ENCODE measurements around the gene EIF4A3. TPM values are rescaled to one million over a fixed set of nuclear protein-coding genes. Genes with fewer than 3 reads are reported as not detected.

The EIF4A3 gene
- total RNA-seq, 1 experiment from 2014 or later = 160 TPM

DNA sequence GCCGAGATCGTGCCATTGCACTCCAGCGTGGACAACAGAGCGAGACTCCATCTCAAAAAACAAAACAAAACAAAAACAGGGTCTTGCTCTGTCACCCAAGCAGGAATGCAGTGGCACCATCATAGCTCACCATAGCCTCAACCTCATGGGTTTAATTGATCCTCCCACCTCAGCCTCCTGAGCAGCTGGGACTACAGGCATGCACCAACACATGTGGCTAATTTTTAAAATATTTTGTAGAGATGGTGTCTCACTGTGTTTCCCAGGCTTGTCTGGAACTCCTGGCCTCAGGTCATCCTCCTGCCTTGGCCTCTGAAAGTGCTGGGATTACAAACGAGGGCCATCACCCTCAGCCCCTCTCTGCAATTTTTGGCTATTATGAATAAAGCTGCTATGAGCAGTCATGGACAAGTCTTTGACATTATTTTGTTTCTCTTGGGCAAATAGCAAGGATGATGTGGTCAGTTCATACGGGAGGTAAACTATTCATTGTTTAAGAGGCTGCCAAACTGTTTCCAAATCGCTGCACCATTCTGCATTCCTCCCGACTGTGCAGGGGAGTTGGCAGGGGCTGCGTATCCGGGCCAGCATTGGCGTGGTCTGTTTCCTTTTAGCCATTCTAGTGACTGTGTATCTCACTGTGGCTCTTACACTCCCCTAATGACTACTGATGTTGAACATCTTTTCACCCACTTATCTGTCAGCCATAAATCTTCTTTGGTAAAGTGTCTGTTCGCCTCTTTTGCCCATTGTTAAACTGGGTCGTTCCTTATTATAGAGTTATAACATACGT is 21.1 kb downstream of the EIF4A3 start:
- Mint-ChIP-seq H3K27me3 (ENCODE audit: low read depth) (no peaks in the 10 kb centered on the region), H3K9me3 (no peaks in the 10 kb centered on the region), H3K36me3 (no peaks in the 10 kb centered on the region), H3K4me3 (no peak overlapping the region), H3K4me1 (peaks cover 23% of the 10 kb centered on the region), H3K27ac (no peak overlapping the region)
- no peak for DNase-seq (ENCODE audit: low spot score)
- POLR2A ChIA-PET = no interaction called here
- no peak for ATAC-seq
- CTCF ChIA-PET = interaction anchor here (0.6 to 5.4 kb wide), 5 partner anchors 25 to 120 kb away, joined by 3 to 107 read pairs (median 8); partner anchors contain the start of gene GAA
- TF ChIP-seq JUN (CRISPR knock-in tag; IDR thresholded peaks at IDR 0.05) = no peak
- TF ChIP-seq CREB1 (CRISPR knock-in tag; IDR thresholded peaks at IDR 0.05) = no peak
- TF ChIP-seq JAZF1 (CRISPR knock-in tag; IDR thresholded peaks at IDR 0.05) = no peak
- no peak for TF ChIP-seq ZNF396 (CRISPR knock-in tag; IDR thresholded peaks at IDR 0.05; ENCODE audit: borderline replicate concordance)
- TF ChIP-seq IRF2 (CRISPR knock-in tag; IDR thresholded peaks at IDR 0.05; ENCODE audit: borderline replicate concordance, low read depth) = no peak
- TF ChIP-seq, protein P1, sequence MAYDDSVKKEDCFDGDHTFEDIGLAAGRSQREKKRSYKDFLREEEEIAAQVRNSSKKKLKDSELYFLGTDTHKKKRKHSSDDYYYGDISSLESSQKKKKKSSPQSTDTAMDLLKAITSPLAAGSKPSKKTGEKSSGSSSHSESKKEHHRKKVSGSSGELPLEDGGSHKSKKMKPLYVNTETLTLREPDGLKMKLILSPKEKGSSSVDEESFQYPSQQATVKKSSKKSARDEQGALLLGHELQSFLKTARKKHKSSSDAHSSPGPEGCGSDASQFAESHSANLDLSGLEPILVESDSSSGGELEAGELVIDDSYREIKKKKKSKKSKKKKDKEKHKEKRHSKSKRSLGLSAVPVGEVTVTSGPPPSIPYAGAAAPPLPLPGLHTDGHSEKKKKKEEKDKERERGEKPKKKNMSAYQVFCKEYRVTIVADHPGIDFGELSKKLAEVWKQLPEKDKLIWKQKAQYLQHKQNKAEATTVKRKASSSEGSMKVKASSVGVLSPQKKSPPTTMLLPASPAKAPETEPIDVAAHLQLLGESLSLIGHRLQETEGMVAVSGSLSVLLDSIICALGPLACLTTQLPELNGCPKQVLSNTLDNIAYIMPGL (CRISPR knock-in tag; IDR thresholded peaks at IDR 0.05) = no peak
- TF ChIP-seq SOX15 (CRISPR knock-in tag; IDR thresholded peaks at IDR 0.05) = no peak
- TF ChIP-seq, protein P2, sequence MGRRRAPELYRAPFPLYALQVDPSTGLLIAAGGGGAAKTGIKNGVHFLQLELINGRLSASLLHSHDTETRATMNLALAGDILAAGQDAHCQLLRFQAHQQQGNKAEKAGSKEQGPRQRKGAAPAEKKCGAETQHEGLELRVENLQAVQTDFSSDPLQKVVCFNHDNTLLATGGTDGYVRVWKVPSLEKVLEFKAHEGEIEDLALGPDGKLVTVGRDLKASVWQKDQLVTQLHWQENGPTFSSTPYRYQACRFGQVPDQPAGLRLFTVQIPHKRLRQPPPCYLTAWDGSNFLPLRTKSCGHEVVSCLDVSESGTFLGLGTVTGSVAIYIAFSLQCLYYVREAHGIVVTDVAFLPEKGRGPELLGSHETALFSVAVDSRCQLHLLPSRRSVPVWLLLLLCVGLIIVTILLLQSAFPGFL (CRISPR knock-in tag; IDR thresholded peaks at IDR 0.05; ENCODE audit: borderline replicate concordance) = no peak
- no peak for TF ChIP-seq MXD4 (CRISPR knock-in tag; IDR thresholded peaks at IDR 0.05; ENCODE audit: borderline replicate concordance)
- no peak for TF ChIP-seq TCF7 (CRISPR knock-in tag; IDR thresholded peaks at IDR 0.05; ENCODE audit: low read depth)
- no peak for TF ChIP-seq FOXK1 (CRISPR knock-in tag; IDR thresholded peaks at IDR 0.05)
- TF ChIP-seq, protein P3, sequence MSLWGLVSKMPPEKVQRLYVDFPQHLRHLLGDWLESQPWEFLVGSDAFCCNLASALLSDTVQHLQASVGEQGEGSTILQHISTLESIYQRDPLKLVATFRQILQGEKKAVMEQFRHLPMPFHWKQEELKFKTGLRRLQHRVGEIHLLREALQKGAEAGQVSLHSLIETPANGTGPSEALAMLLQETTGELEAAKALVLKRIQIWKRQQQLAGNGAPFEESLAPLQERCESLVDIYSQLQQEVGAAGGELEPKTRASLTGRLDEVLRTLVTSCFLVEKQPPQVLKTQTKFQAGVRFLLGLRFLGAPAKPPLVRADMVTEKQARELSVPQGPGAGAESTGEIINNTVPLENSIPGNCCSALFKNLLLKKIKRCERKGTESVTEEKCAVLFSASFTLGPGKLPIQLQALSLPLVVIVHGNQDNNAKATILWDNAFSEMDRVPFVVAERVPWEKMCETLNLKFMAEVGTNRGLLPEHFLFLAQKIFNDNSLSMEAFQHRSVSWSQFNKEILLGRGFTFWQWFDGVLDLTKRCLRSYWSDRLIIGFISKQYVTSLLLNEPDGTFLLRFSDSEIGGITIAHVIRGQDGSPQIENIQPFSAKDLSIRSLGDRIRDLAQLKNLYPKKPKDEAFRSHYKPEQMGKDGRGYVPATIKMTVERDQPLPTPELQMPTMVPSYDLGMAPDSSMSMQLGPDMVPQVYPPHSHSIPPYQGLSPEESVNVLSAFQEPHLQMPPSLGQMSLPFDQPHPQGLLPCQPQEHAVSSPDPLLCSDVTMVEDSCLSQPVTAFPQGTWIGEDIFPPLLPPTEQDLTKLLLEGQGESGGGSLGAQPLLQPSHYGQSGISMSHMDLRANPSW (CRISPR knock-in tag; conservative IDR thresholded peaks at IDR 0.05; ENCODE audit: low read depth) = no peak
- TF ChIP-seq, protein P4, sequence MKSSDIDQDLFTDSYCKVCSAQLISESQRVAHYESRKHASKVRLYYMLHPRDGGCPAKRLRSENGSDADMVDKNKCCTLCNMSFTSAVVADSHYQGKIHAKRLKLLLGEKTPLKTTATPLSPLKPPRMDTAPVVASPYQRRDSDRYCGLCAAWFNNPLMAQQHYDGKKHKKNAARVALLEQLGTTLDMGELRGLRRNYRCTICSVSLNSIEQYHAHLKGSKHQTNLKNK (CRISPR knock-in tag; IDR thresholded peaks at IDR 0.05) = no peak

DNA sequence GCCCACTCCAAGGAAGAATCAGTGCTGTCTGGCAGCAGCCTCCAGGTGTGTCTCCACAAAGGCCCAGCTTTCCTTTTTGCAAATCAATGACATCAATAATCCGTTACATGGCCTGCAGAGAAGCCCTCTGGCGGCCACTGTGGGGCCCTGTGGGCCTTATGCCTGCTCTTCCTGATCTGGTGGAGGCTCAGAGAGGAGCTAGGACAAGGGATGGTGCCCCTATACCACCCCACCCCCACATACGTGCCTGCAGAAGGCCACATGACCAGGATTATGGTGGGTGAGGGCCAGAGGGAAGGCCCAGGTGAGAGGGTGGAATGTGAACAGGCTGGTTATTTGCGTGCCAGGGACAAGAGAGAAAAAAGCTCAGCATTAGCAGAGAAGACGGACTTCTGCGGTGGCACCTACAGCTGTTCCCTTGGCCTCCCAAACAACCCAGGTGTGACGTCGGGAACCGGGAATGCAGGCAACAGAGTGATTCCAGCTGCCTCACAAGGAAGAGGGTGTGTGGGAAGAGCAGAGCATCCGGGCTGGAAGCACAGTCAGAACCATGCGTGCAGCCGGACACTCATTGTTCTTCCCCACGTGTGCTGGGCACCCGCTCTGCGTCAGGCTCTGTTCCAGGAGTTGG is 22.5 kb downstream of the EIF4A3 start:
- peak; percentile 97 for ATAC-seq
- H3K36me3 Mint-ChIP-seq = no peaks in the 10 kb centered on the region
- DNase-seq (ENCODE audit: low spot score) = peak; percentile 75
- no peaks in the 10 kb centered on the region for H3K27me3 Mint-ChIP-seq (ENCODE audit: low read depth)
- H3K4me3 Mint-ChIP-seq = peak overlapping the region; percentile 21
- H3K4me1 Mint-ChIP-seq = peaks cover 23% of the 10 kb centered on the region
- H3K9me3 Mint-ChIP-seq = no peaks in the 10 kb centered on the region
- ChIA-PET POLR2A (interaction anchor here (0.5 to 1.7 kb wide), 6 partner anchors 8 to 42 kb away, joined by 3 to 16 read pairs (median 3); partner anchors contain the start of gene GAA), CTCF (interaction anchor here (0.6 to 5.4 kb wide), 53 partner anchors 9 to 1027 kb away, joined by 3 to 107 read pairs (median 6); partner anchors contain the start of genes GAA, SGSH and SLC26A11)
- peak overlapping the region; percentile 67 for H3K27ac Mint-ChIP-seq
- TF ChIP-seq, protein P5, sequence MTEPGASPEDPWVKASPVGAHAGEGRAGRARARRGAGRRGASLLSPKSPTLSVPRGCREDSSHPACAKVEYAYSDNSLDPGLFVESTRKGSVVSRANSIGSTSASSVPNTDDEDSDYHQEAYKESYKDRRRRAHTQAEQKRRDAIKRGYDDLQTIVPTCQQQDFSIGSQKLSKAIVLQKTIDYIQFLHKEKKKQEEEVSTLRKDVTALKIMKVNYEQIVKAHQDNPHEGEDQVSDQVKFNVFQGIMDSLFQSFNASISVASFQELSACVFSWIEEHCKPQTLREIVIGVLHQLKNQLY (CRISPR knock-in tag; IDR thresholded peaks at IDR 0.05) = no peak
- TF ChIP-seq ZNF317 (CRISPR knock-in tag; IDR thresholded peaks at IDR 0.05; ENCODE audit: borderline replicate concordance, low read depth) (0 out of 2 replicates have a peak, but pooled peaks have one; percentile 47), KAT7 (CRISPR knock-in tag; IDR thresholded peaks at IDR 0.05; ENCODE audit: borderline replicate concordance) (no peak), TEAD1 (CRISPR knock-in tag; IDR thresholded peaks at IDR 0.05) (0 out of 2 replicates have a peak, but pooled peaks have one; percentile 42), ZNF232 (CRISPR knock-in tag; IDR thresholded peaks at IDR 0.05) (no peak)
- TF ChIP-seq, protein P6, sequence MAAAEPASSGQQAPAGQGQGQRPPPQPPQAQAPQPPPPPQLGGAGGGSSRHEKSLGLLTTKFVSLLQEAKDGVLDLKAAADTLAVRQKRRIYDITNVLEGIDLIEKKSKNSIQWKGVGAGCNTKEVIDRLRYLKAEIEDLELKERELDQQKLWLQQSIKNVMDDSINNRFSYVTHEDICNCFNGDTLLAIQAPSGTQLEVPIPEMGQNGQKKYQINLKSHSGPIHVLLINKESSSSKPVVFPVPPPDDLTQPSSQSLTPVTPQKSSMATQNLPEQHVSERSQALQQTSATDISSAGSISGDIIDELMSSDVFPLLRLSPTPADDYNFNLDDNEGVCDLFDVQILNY (CRISPR knock-in tag; IDR thresholded peaks at IDR 0.05) = no peak
- TF ChIP-seq, protein P7, sequence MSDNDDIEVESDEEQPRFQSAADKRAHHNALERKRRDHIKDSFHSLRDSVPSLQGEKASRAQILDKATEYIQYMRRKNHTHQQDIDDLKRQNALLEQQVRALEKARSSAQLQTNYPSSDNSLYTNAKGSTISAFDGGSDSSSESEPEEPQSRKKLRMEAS (CRISPR knock-in tag; IDR thresholded peaks at IDR 0.05) = peak; percentile 54; the same call in 1 of the 2 replicates
- TF ChIP-seq, protein P8, sequence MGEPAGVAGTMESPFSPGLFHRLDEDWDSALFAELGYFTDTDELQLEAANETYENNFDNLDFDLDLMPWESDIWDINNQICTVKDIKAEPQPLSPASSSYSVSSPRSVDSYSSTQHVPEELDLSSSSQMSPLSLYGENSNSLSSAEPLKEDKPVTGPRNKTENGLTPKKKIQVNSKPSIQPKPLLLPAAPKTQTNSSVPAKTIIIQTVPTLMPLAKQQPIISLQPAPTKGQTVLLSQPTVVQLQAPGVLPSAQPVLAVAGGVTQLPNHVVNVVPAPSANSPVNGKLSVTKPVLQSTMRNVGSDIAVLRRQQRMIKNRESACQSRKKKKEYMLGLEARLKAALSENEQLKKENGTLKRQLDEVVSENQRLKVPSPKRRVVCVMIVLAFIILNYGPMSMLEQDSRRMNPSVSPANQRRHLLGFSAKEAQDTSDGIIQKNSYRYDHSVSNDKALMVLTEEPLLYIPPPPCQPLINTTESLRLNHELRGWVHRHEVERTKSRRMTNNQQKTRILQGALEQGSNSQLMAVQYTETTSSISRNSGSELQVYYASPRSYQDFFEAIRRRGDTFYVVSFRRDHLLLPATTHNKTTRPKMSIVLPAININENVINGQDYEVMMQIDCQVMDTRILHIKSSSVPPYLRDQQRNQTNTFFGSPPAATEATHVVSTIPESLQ (CRISPR knock-in tag; IDR thresholded peaks at IDR 0.05) = no peak
